Kidney (tissue), 14 donors: ENCODE measurements around the gene CUBN. TPM values are rescaled to one million over a fixed set of nuclear protein-coding genes. Genes with fewer than 3 reads are reported as not detected.
"Not testable (repeated sequence)": the region's sequence is repeated elsewhere in the genome, so short reads cannot be mapped to it uniquely, and the experiment has no call there.

Experiments used
- DNase-seq, 5 donors: peaks; one replicate each; pipeline ENCODE4 v3.0.0-alpha.2; 2013 to 2020
- FAIRE-seq: peaks from 2 replicates; lab custom pipeline; 2012; peaks lifted over from hg19 to GRCh38; lab: Jason Lieb, UNC
- H3K27ac ChIP-seq, 2 donors: one replicate each; pipeline ENCODE4 v1.7.0; 2013; ENCODE audit warnings: low read depth in 2 of 2, low read length in 2 of 2, inconsistent platforms in 1 of 2
- H3K27me3 ChIP-seq: one replicate; pipeline ENCODE4 v1.7.1; 2013; ENCODE audit warnings: low read length, inconsistent platforms; ENCODE audit not compliant: control insufficient read depth, insufficient read depth
- H3K36me3 ChIP-seq, 3 donors: one replicate each; pipeline versions ENCODE4 v1.7.0 to v1.7.1; 2013; ENCODE audit warnings: low read length in 3 of 3, control low read depth in 1 of 3, inconsistent platforms in 1 of 3; ENCODE audit not compliant: insufficient read depth in 3 of 3, control insufficient read depth in 2 of 3
- H3K4me1 ChIP-seq, 3 donors: one replicate each; pipeline versions ENCODE4 v1.7.0 to v1.7.1; 2013; ENCODE audit warnings: low read length in 3 of 3, inconsistent platforms in 1 of 3, low read depth in 1 of 3; ENCODE audit not compliant: control insufficient read depth in 2 of 3, insufficient read depth in 2 of 3
- H3K4me3 ChIP-seq, 3 donors: one replicate each; pipeline versions ENCODE4 v1.7.0 to v1.8.1; 2013; ENCODE audit warnings: low read length in 3 of 3, control low read depth in 1 of 3, inconsistent platforms in 1 of 3
- H3K9ac ChIP-seq, 3 donors: one replicate each; pipeline versions ENCODE4 v1.7.0 to v1.7.1; 2013; ENCODE audit warnings: low read length in 3 of 3, control low read depth in 1 of 3, inconsistent platforms in 1 of 3
- H3K9me3 ChIP-seq, 3 donors: one replicate each; pipeline versions ENCODE4 v1.7.0 to v1.7.1; 2013; ENCODE audit warnings: low read length in 3 of 3, control low read depth in 1 of 3, inconsistent platforms in 1 of 3; ENCODE audit not compliant: control insufficient read depth in 2 of 3, insufficient read depth in 1 of 3
- intact Hi-C: fragments of 100-400 bp; cut with DNase I; formaldehyde crosslinking; loops from one replicate; pipeline ENCODE4 v1.11.1; 2022
- polyA plus RNA-seq: library from polyadenylated mRNA; stranded (reverse); fragments of 350-450 nt; fragmentation: Illumina TruSeq; extraction: RNeasy Lipid Tissue Mini Kit (QIAGEN cat#74804); gene quantifications from one replicate; pipeline ENCODE4 v1.2.3, GENCODE V29; 2014; ENCODE audit warnings: low read depth, low replicate concordance; ENCODE audit not compliant: insufficient read depth
- total RNA-seq: library from RNA; stranded (reverse); fragmentation: NEBNext Ultra II Directional; extraction: Animal tissue kit (Norgen Biotek cat#: 25700); gene quantifications from one replicate; pipeline ENCODE4 v1.2.1, GENCODE V29; 2021
- TF ChIP-seq, protein P1 (sequence below): IDR thresholded peaks from 3 replicates; pipeline ENCODE4 v1.5.1; 2012; ENCODE audit warnings: mild to moderate bottlenecking, moderate library complexity, borderline replicate concordance; ENCODE audit not compliant: insufficient read depth; ENCODE audit errors: extremely low read depth
- donor health status: control.
- donor health status: control.
- donor health status: control.
- donor health status: control.
- donor health status: control.
- donor health status: DM: yes; HTN: yes; CAD: no.
- donor health status: Normal renal cell carcinoma (clear cell type).

The CUBN gene
- total and polyA plus RNA-seq, 2 donors from 2014 or later = 14.8 to 31.6 TPM

GRCh38 chr10:17119845-17120244 is 9.8 kb downstream of the CUBN start:
- Histone ChIP-seq H3K4me3 (peak overlapping the region in 1 of 3 donors; percentile 35), H3K9me3 (no peaks in the 10 kb centered on the region), H3K4me1 (peaks cover 0 to 4% (median 0%) of the 10 kb centered on the region in 3 donors), H3K36me3 (peaks cover 0 to 14% (median 2%) of the 10 kb centered on the region in 3 donors), H3K27me3 (no peaks in the 10 kb centered on the region), H3K27ac (peak overlapping the region; percentile 5 to 49), H3K9ac (no peak overlapping the region)
- FAIRE-seq (peak; percentile 75), DNase-seq (peak in 1 of 5 donors; percentile 37)
- TF ChIP-seq, protein P1, sequence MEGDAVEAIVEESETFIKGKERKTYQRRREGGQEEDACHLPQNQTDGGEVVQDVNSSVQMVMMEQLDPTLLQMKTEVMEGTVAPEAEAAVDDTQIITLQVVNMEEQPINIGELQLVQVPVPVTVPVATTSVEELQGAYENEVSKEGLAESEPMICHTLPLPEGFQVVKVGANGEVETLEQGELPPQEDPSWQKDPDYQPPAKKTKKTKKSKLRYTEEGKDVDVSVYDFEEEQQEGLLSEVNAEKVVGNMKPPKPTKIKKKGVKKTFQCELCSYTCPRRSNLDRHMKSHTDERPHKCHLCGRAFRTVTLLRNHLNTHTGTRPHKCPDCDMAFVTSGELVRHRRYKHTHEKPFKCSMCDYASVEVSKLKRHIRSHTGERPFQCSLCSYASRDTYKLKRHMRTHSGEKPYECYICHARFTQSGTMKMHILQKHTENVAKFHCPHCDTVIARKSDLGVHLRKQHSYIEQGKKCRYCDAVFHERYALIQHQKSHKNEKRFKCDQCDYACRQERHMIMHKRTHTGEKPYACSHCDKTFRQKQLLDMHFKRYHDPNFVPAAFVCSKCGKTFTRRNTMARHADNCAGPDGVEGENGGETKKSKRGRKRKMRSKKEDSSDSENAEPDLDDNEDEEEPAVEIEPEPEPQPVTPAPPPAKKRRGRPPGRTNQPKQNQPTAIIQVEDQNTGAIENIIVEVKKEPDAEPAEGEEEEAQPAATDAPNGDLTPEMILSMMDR = no peak
- intact Hi-C loops = no loop called here

- DNase-seq = no peak
- intact Hi-C loops = no loop called here
- no peak overlapping the region for H3K4me3 ChIP-seq
- H3K4me1 ChIP-seq = peaks cover 0 to 4% (median 0%) of the 10 kb centered on the region in 3 donors
- no peaks in the 10 kb centered on the region for H3K27me3 ChIP-seq
- FAIRE-seq = no peak
- H3K27ac ChIP-seq = peak overlapping the region; percentile 8 to 24
- H3K9ac ChIP-seq = no peak overlapping the region
- H3K36me3 ChIP-seq = peaks cover 0 to 23% (median 0%) of the 10 kb centered on the region in 3 donors
- H3K9me3 ChIP-seq = no peaks in the 10 kb centered on the region
- TF ChIP-seq, protein P1 = no peak
These were observed 13.4 kb downstream of the CUBN start for GRCh38 chr10:17116193-17116592.

DNA sequence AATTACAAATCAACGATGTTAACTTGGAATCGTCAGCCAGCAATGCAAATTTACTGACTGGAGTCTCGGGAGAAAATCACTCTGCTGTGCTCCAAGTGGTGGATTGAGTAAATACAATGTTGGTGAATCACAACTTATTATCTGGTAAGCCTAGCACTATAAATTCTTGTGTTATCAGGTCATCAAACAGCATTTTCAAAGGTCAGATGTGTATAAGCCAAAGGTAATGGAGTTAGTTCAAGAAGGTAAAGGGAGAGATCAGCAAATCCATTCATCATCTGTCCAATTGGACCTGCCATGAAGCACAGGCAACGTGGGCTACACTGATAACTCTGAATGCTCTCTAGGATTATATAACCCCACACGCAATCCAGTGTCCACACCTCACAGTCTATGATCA is 13.9 kb downstream of the CUBN start:
- no peaks in the 10 kb centered on the region for H3K9me3 ChIP-seq
- intact Hi-C loops = no loop called here
- no peak overlapping the region for H3K4me3 ChIP-seq
- no peak for FAIRE-seq
- H3K9ac ChIP-seq = no peak overlapping the region
- no peaks in the 10 kb centered on the region for H3K27me3 ChIP-seq
- TF ChIP-seq, protein P1 = no peak
- H3K36me3 ChIP-seq = peaks cover 0 to 23% (median 0%) of the 10 kb centered on the region in 3 donors
- DNase-seq = no peak
- peak overlapping the region in 1 of 2 donors; percentile 19 for H3K27ac ChIP-seq
- peaks cover 0 to 4% (median 0%) of the 10 kb centered on the region in 3 donors for H3K4me1 ChIP-seq

GRCh38 chr10:17114878-17115444 is 14.7 kb downstream of the CUBN start:
- DNase-seq, H3K4me1 ChIP-seq, H3K9ac ChIP-seq, intact Hi-C loops, H3K9me3 ChIP-seq, FAIRE-seq, H3K27me3 ChIP-seq, H3K4me3 ChIP-seq: not testable (repeated sequence)
- H3K27ac ChIP-seq = peak overlapping the region in 1 of 2 donors; percentile 19
- H3K36me3 ChIP-seq = peaks cover 0 to 23% (median 0%) of the 10 kb centered on the region in 3 donors
